ENCODE data around the gene MAGED1. TPM values are rescaled to one million over a fixed set of nuclear protein-coding genes. Genes with fewer than 3 reads are reported as not detected.
A peak's percentile ranks its signal among the peaks of the same experiment; 100 is the strongest.

Gene MAGED1
- total RNA-seq, 1 experiment from 2014 or later = 283 TPM

DNA sequence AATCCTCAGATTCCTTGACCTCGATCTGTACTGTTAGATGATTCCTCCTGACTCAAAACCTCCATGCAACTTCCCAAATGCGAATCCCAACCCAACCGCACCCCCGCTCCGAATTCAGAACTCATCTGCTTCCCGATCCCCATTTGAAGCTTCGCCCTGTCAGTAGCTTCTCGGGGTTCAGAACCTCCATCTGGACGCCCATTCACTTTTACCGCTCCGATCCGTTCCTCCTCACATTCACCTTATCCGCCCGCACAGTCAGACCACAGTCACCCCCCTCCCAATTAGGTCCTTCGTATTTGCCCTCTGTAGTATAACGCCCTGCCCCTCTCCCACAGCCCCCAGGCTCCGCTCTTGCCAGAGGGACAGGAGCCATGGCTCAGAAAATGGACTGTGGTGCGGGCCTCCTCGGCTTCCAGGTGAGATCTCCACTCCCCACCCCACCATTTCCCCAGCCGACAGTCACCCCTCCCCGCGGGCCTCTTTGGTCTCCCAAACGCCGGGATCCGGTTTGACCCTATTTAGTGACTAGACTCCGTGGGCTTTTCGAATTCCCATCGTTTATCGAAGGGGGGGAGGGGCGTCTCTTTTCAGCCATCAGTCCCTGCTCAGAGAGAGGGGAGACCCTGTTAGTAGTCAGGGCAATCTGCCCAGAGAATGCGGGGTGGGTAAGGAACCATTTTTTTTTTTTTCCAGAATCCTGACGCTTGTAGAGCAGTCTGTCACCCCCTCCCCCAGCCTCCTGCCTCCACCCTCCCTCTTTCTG is 691 bp downstream of the MAGED1 start:
- no peaks in the 10 kb centered on the region for H3K27me3 ChIP-seq (replicated peaks; ENCODE audit: insufficient read depth, low read depth, low read length, poor library complexity)
- TSS peak; percentile 38 for BruUV-seq (replicated peaks)
- intact Hi-C loops (cut with micrococcal nuclease; ENCODE audit: unreplicated experiment) = no loop called here
- POLR2A ChIA-PET (ENCODE audit: low non-redundant PET) = no interaction called here
- H3K4me1 ChIP-seq (ENCODE audit: insufficient read depth, low read length, poor library complexity, severe bottlenecking) = peaks cover 22% of the 10 kb centered on the region
- peak overlapping the region; percentile 88 for H3K27ac ChIP-seq (ENCODE audit: low read depth, low read length, poor library complexity, severe bottlenecking)
- CTCF ChIA-PET = no interaction called here
- H3K9me3 ChIP-seq (ENCODE audit: low read depth, low read length, poor library complexity, severe bottlenecking) = no peaks in the 10 kb centered on the region
- peaks cover 37% of the 10 kb centered on the region for H3K36me3 ChIP-seq (ENCODE audit: insufficient read depth, low read length, poor library complexity, severe bottlenecking)
- TF ChIP-seq EZH2 (IDR thresholded peaks at IDR 0.05; ENCODE audit: borderline replicate concordance, low read depth, low read length, poor library complexity, severe bottlenecking) = no peak
- TF ChIP-seq, protein P1, sequence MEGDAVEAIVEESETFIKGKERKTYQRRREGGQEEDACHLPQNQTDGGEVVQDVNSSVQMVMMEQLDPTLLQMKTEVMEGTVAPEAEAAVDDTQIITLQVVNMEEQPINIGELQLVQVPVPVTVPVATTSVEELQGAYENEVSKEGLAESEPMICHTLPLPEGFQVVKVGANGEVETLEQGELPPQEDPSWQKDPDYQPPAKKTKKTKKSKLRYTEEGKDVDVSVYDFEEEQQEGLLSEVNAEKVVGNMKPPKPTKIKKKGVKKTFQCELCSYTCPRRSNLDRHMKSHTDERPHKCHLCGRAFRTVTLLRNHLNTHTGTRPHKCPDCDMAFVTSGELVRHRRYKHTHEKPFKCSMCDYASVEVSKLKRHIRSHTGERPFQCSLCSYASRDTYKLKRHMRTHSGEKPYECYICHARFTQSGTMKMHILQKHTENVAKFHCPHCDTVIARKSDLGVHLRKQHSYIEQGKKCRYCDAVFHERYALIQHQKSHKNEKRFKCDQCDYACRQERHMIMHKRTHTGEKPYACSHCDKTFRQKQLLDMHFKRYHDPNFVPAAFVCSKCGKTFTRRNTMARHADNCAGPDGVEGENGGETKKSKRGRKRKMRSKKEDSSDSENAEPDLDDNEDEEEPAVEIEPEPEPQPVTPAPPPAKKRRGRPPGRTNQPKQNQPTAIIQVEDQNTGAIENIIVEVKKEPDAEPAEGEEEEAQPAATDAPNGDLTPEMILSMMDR (conservative IDR thresholded peaks at IDR 0.05; ENCODE audit: low read depth, low read length) = no peak
- peak; percentile 59 for DNase-seq (ENCODE audit: low spot score)
- peak overlapping the region; percentile 79 for H3K4me3 ChIP-seq (ENCODE audit: low read depth, low read length, poor library complexity, severe bottlenecking)

DNA sequence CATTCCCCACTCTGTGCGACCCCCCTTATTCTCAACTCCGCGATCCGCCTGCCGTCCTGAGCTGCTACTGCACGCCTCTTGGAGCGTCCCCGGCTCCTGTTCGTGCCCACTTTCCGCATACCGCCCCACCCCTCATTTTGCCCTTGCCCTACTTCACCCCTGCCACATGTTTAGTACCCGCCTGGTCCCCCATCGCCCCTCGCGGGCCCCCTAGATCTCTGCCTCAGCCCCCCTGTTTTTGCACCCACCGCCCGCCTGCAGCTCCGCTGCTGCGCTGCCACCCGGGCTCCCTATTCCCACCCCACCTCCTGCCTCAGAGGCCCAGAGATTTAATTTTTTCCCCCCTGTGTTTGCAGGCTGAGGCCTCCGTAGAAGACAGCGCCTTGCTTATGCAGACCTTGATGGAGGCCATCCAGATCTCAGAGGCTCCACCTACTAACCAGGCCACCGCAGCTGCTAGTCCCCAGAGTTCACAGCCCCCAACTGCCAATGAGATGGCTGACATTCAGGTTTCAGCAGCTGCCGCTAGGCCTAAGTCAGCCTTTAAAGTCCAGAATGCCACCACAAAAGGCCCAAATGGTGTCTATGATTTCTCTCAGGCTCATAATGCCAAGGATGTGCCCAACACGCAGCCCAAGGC is 1.4 kb downstream of the MAGED1 start:
- Histone ChIP-seq H3K27me3 (replicated peaks; ENCODE audit: insufficient read depth, low read depth, low read length, poor library complexity) (no peaks in the 10 kb centered on the region), H3K36me3 (ENCODE audit: insufficient read depth, low read length, poor library complexity, severe bottlenecking) (peaks cover 43% of the 10 kb centered on the region), H3K4me3 (ENCODE audit: low read depth, low read length, poor library complexity, severe bottlenecking) (peak overlapping the region; percentile 79), H3K27ac (ENCODE audit: low read depth, low read length, poor library complexity, severe bottlenecking) (peak overlapping the region; percentile 88), H3K9me3 (ENCODE audit: low read depth, low read length, poor library complexity, severe bottlenecking) (no peaks in the 10 kb centered on the region), H3K4me1 (ENCODE audit: insufficient read depth, low read length, poor library complexity, severe bottlenecking) (peaks cover 22% of the 10 kb centered on the region)
- ChIA-PET POLR2A (ENCODE audit: low non-redundant PET) (interaction anchor here (0.5 kb wide), 1 partner anchor 371 kb away, joined by 3 read pairs; no protein-coding TSS in a partner anchor), CTCF (no interaction called here)
- TF ChIP-seq, protein P1 (conservative IDR thresholded peaks at IDR 0.05; ENCODE audit: low read depth, low read length) = no peak
- no peak for TF ChIP-seq EZH2 (IDR thresholded peaks at IDR 0.05; ENCODE audit: borderline replicate concordance, low read depth, low read length, poor library complexity, severe bottlenecking)
- intact Hi-C loops (cut with micrococcal nuclease; ENCODE audit: unreplicated experiment) = no loop called here
- no TSS peak for BruUV-seq (replicated peaks)
- peak; percentile 17 for DNase-seq (ENCODE audit: low spot score)

DNA sequence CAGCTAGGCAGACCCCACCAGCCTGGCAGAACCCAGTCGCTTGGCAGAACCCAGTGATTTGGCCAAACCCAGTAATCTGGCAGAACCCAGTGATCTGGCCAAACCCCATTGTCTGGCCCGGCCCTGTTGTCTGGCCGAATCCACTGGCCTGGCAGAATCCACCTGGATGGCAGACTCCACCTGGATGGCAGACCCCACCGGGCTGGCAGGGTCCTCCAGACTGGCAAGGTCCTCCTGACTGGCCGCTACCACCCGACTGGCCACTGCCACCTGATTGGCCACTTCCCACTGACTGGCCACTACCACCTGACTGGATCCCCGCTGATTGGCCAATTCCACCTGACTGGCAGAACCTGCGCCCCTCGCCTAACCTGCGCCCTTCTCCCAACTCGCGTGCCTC is 3.2 kb downstream of the MAGED1 start:
- no TSS peak for BruUV-seq (replicated peaks)
- no peak for DNase-seq (ENCODE audit: low spot score)
- CTCF ChIA-PET = no interaction called here
- Histone ChIP-seq H3K9me3 (ENCODE audit: low read depth, low read length, poor library complexity, severe bottlenecking) (no peaks in the 10 kb centered on the region), H3K4me3 (ENCODE audit: low read depth, low read length, poor library complexity, severe bottlenecking) (no peak overlapping the region), H3K27me3 (replicated peaks; ENCODE audit: insufficient read depth, low read depth, low read length, poor library complexity) (no peaks in the 10 kb centered on the region), H3K36me3 (ENCODE audit: insufficient read depth, low read length, poor library complexity, severe bottlenecking) (peaks cover 59% of the 10 kb centered on the region), H3K27ac (ENCODE audit: low read depth, low read length, poor library complexity, severe bottlenecking) (no peak overlapping the region), H3K4me1 (ENCODE audit: insufficient read depth, low read length, poor library complexity, severe bottlenecking) (peaks cover 18% of the 10 kb centered on the region)
- POLR2A ChIA-PET (ENCODE audit: low non-redundant PET) = no interaction called here
- no peak for TF ChIP-seq EZH2 (IDR thresholded peaks at IDR 0.05; ENCODE audit: borderline replicate concordance, low read depth, low read length, poor library complexity, severe bottlenecking)
- TF ChIP-seq, protein P1 (conservative IDR thresholded peaks at IDR 0.05; ENCODE audit: low read depth, low read length) = no peak
- intact Hi-C loops (cut with micrococcal nuclease; ENCODE audit: unreplicated experiment) = no loop called here
